Urinary bladder (tissue), 4 donors: ENCODE results near the gene AMPD3. TPM values are rescaled to one million over a fixed set of nuclear protein-coding genes. Genes with fewer than 3 reads are reported as not detected.

Experiments
- DNase-seq: peaks from one replicate; pipeline ENCODE4 v3.0.0-alpha.2; 2015; ENCODE audit errors: extremely low spot score
- H3K27ac ChIP-seq: one replicate; pipeline ENCODE4 v1.5.1; 2013; ENCODE audit warnings: low read depth, mild to moderate bottlenecking, moderate library complexity
- H3K36me3 ChIP-seq: one replicate; pipeline ENCODE4 v1.6.1; 2013; ENCODE audit warnings: mild to moderate bottlenecking, moderate library complexity; ENCODE audit not compliant: insufficient read depth
- H3K4me1 ChIP-seq: one replicate; pipeline ENCODE4 v1.6.1; 2013; ENCODE audit warnings: mild to moderate bottlenecking, moderate library complexity; ENCODE audit not compliant: insufficient read depth
- H3K4me3 ChIP-seq: one replicate; pipeline ENCODE4 v1.5.1; 2013; ENCODE audit warnings: low read depth, low read length
- whole genome bisulfite sequencing: extraction: QIAGEN DNeasy Blood & Tissue Kit; methylation state at CpG from one replicate; pipeline ENCODE4 v1.1.7; 2013; 5-methylcytosine and 5-hydroxymethylcytosine counted together
- polyA plus RNA-seq: library from polyadenylated mRNA; stranded (reverse); fragments of 200-250 nt; gene quantifications from one replicate; pipeline ENCODE4 v1.2.3, GENCODE V29; 2013
- total RNA-seq: library from RNA; depleted of rRNA; stranded (reverse); fragments of >200 nt; gene quantifications from one replicate; pipeline ENCODE4 v1.2.3, GENCODE V29; 2014
- donor health status: healthy with polysubstance abuse.
- donor health status: healthy.

AMPD3 gene
- total and polyA plus RNA-seq, 2 donors, result 2.4 to 5.2 TPM

GRCh38 chr11:10492084-10492483 lies 37.0 kb downstream of the AMPD3 start:
- H3K4me1 ChIP-seq, result no peaks in the 10 kb centered on the region
- H3K27ac ChIP-seq, result no peak overlapping the region
- WGBS, result 99% methylated on average over 2 of the region's 2 CpGs
- no peak overlapping the region for H3K4me3 ChIP-seq
- DNase-seq, result no peak
- H3K36me3 ChIP-seq, result no peaks in the 10 kb centered on the region

GRCh38 chr11:10493041-10493663 lies 38.1 kb downstream of the AMPD3 start:
- 94% methylated on average over 18 of the region's 18 CpGs for WGBS

GRCh38 chr11:10494636-10495463 lies 39.8 kb downstream of the AMPD3 start:
- no peak for DNase-seq
- Histone ChIP-seq H3K4me1 (no peaks in the 10 kb centered on the region), H3K36me3 (no peaks in the 10 kb centered on the region), H3K27ac (no peak overlapping the region), H3K4me3 (no peak overlapping the region)
- WGBS, result 94% methylated on average over 14 of the region's 14 CpGs

More at GRCh38 chr11:10493041-10493663, 38.1 kb downstream of the AMPD3 start:
- Histone ChIP-seq H3K36me3 (no peaks in the 10 kb centered on the region), H3K4me3 (no peak overlapping the region), H3K4me1 (no peaks in the 10 kb centered on the region), H3K27ac (no peak overlapping the region)
- no peak for DNase-seq

GRCh38 chr11:10495464-10495786 lies 40.4 kb downstream of the AMPD3 start:
- no peak for DNase-seq
- H3K4me1 ChIP-seq, result no peaks in the 10 kb centered on the region
- no peak overlapping the region for H3K27ac ChIP-seq
- no peaks in the 10 kb centered on the region for H3K36me3 ChIP-seq
- H3K4me3 ChIP-seq, result no peak overlapping the region
- 98% methylated on average over 8 of the region's 8 CpGs for WGBS

- H3K4me1 ChIP-seq, result no peaks in the 10 kb centered on the region
- H3K36me3 ChIP-seq, result no peaks in the 10 kb centered on the region
- H3K27ac ChIP-seq, result no peak overlapping the region
- no peak for DNase-seq
- 96% methylated on average over 4 of the region's 4 CpGs for WGBS
- no peak overlapping the region for H3K4me3 ChIP-seq
Measured at GRCh38 chr11:10496296-10496936, 41.4 kb downstream of the AMPD3 start.

- WGBS, result 48% methylated on average over 18 of the region's 18 CpGs
- Histone ChIP-seq H3K36me3 (no peaks in the 10 kb centered on the region), H3K4me3 (no peak overlapping the region), H3K4me1 (no peaks in the 10 kb centered on the region), H3K27ac (no peak overlapping the region)
- DNase-seq, result no peak
Measured at GRCh38 chr11:10497371-10498021, 42.4 kb downstream of the AMPD3 start.

- no peaks in the 10 kb centered on the region for H3K36me3 ChIP-seq
- no peak for DNase-seq
- WGBS, result 84% methylated on average over 7 of the region's 7 CpGs
- no peaks in the 10 kb centered on the region for H3K4me1 ChIP-seq
- H3K4me3 ChIP-seq, result no peak overlapping the region
- H3K27ac ChIP-seq, result no peak overlapping the region
Measured at GRCh38 chr11:10498022-10498400, 42.9 kb downstream of the AMPD3 start.

GRCh38 chr11:10498426-10499250 lies 43.6 kb downstream of the AMPD3 start:
- H3K27ac ChIP-seq, result no peak overlapping the region
- no peak for DNase-seq
- WGBS, result 90% methylated on average over 10 of the region's 10 CpGs
- no peaks in the 10 kb centered on the region for H3K4me1 ChIP-seq
- H3K4me3 ChIP-seq, result no peak overlapping the region
- H3K36me3 ChIP-seq, result no peaks in the 10 kb centered on the region

GRCh38 chr11:10499452-10499851 lies 44.4 kb downstream of the AMPD3 start:
- 91% methylated on average over 5 of the region's 5 CpGs for WGBS
- Histone ChIP-seq H3K4me1 (no peaks in the 10 kb centered on the region), H3K27ac (no peak overlapping the region), H3K36me3 (no peaks in the 10 kb centered on the region), H3K4me3 (no peak overlapping the region)
- DNase-seq, result no peak

GRCh38 chr11:10499874-10500601 lies 45.0 kb downstream of the AMPD3 start:
- Histone ChIP-seq H3K36me3 (no peaks in the 10 kb centered on the region), H3K4me3 (no peak overlapping the region), H3K4me1 (no peaks in the 10 kb centered on the region), H3K27ac (no peak overlapping the region)
- DNase-seq, result no peak
- WGBS, result 95% methylated on average over 15 of the region's 15 CpGs

- no peaks in the 10 kb centered on the region for H3K4me1 ChIP-seq
- no peaks in the 10 kb centered on the region for H3K36me3 ChIP-seq
- DNase-seq, result no peak
- WGBS, result 96% methylated on average over 20 of the region's 20 CpGs
- H3K27ac ChIP-seq, result no peak overlapping the region
- no peak overlapping the region for H3K4me3 ChIP-seq
Measured at GRCh38 chr11:10500757-10501684, 46.0 kb downstream of the AMPD3 start.
